IMR-90 (cell line): ENCODE measurements around the gene HMOX2. TPM values are rescaled to one million over a fixed set of nuclear protein-coding genes. Genes with fewer than 3 reads are reported as not detected.

Experiments used
- ATAC-seq: fragments of 200-7000 bp; cut with Tn5 transposase; 2 replicates; pipeline ENCODE4 v1.9.1; 2020; ENCODE audit warnings: low read depth, mild to moderate bottlenecking, moderate library complexity
- BruUV-seq: library from RNA; stranded (reverse); fragments of 400-500 nt; replicated peaks from 2 replicates; lab custom pipeline; 2021; lab: Mats Ljungman, UMichigan
- CTCF ChIA-PET: fragments of 300-600 bp; formaldehyde crosslinking; extraction: SDS; loops from one replicate; lab custom pipeline; 2021; ENCODE audit warnings: antibody characterized with exemption; lab: Yijun Ruan, JAX
- POLR2A ChIA-PET: fragments of 300-600 bp; sonication (Branson Sonifier 250); formaldehyde crosslinking; loops from one replicate; lab custom pipeline; 2022; ENCODE audit warnings: antibody characterized with exemption; ENCODE audit not compliant: unreplicated experiment; lab: Charles Lee
- DNase-seq: peaks from one replicate; pipeline ENCODE4 v3.0.0; 2013
- H2AFZ ChIP-seq: replicated peaks from 2 replicates; pipeline ENCODE3; 2013; ENCODE audit warnings: low read length, mild to moderate bottlenecking; ENCODE audit not compliant: poor library complexity
- H2AK5ac ChIP-seq: 2 replicates; pipeline ENCODE4 v1.6.1; 2013; ENCODE audit warnings: low read depth, low read length, inconsistent platforms
- H2AK9ac ChIP-seq: replicated peaks from 2 replicates; pipeline ENCODE3; 2013; ENCODE audit warnings: mild to moderate bottlenecking, low read depth, low read length, moderate library complexity; ENCODE audit not compliant: poor library complexity
- H2BK120ac ChIP-seq: 2 replicates; pipeline ENCODE4 v1.6.1; 2013; ENCODE audit warnings: low read depth, low read length, inconsistent platforms
- H2BK15ac ChIP-seq: 3 replicates; pipeline ENCODE4 v1.6.1; 2013; ENCODE audit warnings: low read depth, low read length, inconsistent platforms
- H2BK20ac ChIP-seq: 2 replicates; pipeline ENCODE4 v1.6.1; 2013; ENCODE audit warnings: low read depth, mild to moderate bottlenecking, inconsistent platforms, low read length, moderate library complexity
- H2BK5ac ChIP-seq: 2 replicates; pipeline ENCODE4 v1.6.1; 2013; ENCODE audit warnings: mild to moderate bottlenecking, low read depth, low read length, inconsistent platforms; ENCODE audit not compliant: poor library complexity, severe bottlenecking
- H3K14ac ChIP-seq: replicated peaks from 2 replicates; pipeline ENCODE4 v1.6.1; 2013; ENCODE audit warnings: low read depth, low read length, inconsistent platforms
- H3K18ac ChIP-seq: 2 replicates; pipeline ENCODE4 v1.6.1; 2013; ENCODE audit warnings: low read depth, low read length, control low read depth
- H3K23ac ChIP-seq: 2 replicates; pipeline ENCODE4 v1.6.1; 2013; ENCODE audit warnings: low read depth, low read length, inconsistent platforms
- H3K27ac ChIP-seq: 2 replicates; pipeline ENCODE4 v1.5.1; 2013; ENCODE audit warnings: mild to moderate bottlenecking, control low read depth, low read length; ENCODE audit not compliant: insufficient read depth
- H3K27me3 ChIP-seq: 2 replicates; pipeline ENCODE4 v1.6.1; 2013; ENCODE audit warnings: low read length; ENCODE audit not compliant: control insufficient read depth, insufficient read depth
- H3K36me3 ChIP-seq: 2 replicates; pipeline ENCODE4 v1.6.1; 2013; ENCODE audit warnings: low read length, mixed read lengths; ENCODE audit not compliant: control insufficient read depth, insufficient read depth
- H3K4ac ChIP-seq: 2 replicates; pipeline ENCODE4 v1.6.1; 2013; ENCODE audit warnings: low read depth, low read length, inconsistent platforms
- H3K4me1 ChIP-seq: 2 replicates; pipeline ENCODE4 v1.6.1; 2013; ENCODE audit warnings: low read length, mixed read lengths; ENCODE audit not compliant: control insufficient read depth, insufficient read depth
- H3K4me2 ChIP-seq: 2 replicates; pipeline ENCODE4 v1.6.1; 2013; ENCODE audit warnings: low read depth, mild to moderate bottlenecking, control low read depth, low read length, moderate library complexity
- H3K4me3 ChIP-seq: 2 replicates; pipeline ENCODE4 v1.5.1; 2013; ENCODE audit warnings: low read depth, mild to moderate bottlenecking, control low read depth, low read length, moderate library complexity; ENCODE audit not compliant: insufficient read depth
- H3K56ac ChIP-seq: 2 replicates; pipeline ENCODE4 v1.6.1; 2013; ENCODE audit warnings: low read length, inconsistent platforms; ENCODE audit not compliant: insufficient read depth; ENCODE audit errors: extremely low read depth
- H3K79me1 ChIP-seq, 2 experiments: 2 replicates each; pipeline ENCODE4 v1.6.1; 2013; ENCODE audit warnings: low read length in 2 of 2, inconsistent platforms in 1 of 2, low read depth in 1 of 2
- H3K9ac ChIP-seq: 2 replicates; pipeline ENCODE4 v1.6.1; 2013; ENCODE audit warnings: low read depth, low read length, control low read depth
- H3K9me1 ChIP-seq: 2 replicates; pipeline ENCODE4 v1.6.1; 2013; ENCODE audit warnings: low read length, inconsistent platforms; ENCODE audit not compliant: insufficient read depth
- H3K9me3 ChIP-seq: 2 replicates; pipeline ENCODE4 v1.6.1; 2013; ENCODE audit warnings: low read length; ENCODE audit not compliant: control insufficient read depth, insufficient read depth
- H4K20me1 ChIP-seq: 2 replicates; pipeline ENCODE4 v1.6.1; 2013; ENCODE audit warnings: low read length, inconsistent platforms; ENCODE audit not compliant: insufficient read depth
- H4K5ac ChIP-seq: 2 replicates; pipeline ENCODE4 v1.6.1; 2013; ENCODE audit warnings: mild to moderate bottlenecking, low read depth, low read length, control low read depth
- H4K8ac ChIP-seq, 2 experiments: 2 replicates each; pipeline ENCODE4 v1.6.1; 2013; ENCODE audit warnings: low read depth in 2 of 2, low read length in 2 of 2, control low read depth in 1 of 2, inconsistent platforms in 1 of 2
- H4K91ac ChIP-seq: 2 replicates; pipeline ENCODE4 v1.6.1; 2013; ENCODE audit warnings: low read depth, low read length, inconsistent platforms; ENCODE audit not compliant: insufficient read depth
- CEBPB ChIP-seq: IDR thresholded peaks from 2 replicates; pipeline ENCODE4 v1.6.1; 2012; ENCODE audit warnings: low read depth, low read length, improper control_type of control experiment
- CHD1 ChIP-seq: IDR thresholded peaks from 2 replicates; pipeline ENCODE4 v1.6.1; 2012; ENCODE audit warnings: low read depth, low read length, improper control_type of control experiment
- MAFK ChIP-seq: IDR thresholded peaks from 2 replicates; pipeline ENCODE4 v1.6.1; 2012; ENCODE audit warnings: low read depth, low read length, improper control_type of control experiment
- MAZ ChIP-seq: IDR thresholded peaks from 2 replicates; pipeline ENCODE4 v1.6.1; 2012; ENCODE audit warnings: low read depth, mild to moderate bottlenecking, low read length, improper control_type of control experiment, moderate library complexity, borderline replicate concordance
- MXI1 ChIP-seq: IDR thresholded peaks from 2 replicates; pipeline ENCODE4 v1.6.1; 2012; ENCODE audit warnings: low read depth, mild to moderate bottlenecking, low read length, moderate library complexity, borderline replicate concordance
- RAD21 ChIP-seq: IDR thresholded peaks from 2 replicates; pipeline ENCODE4 v1.6.1; 2012; ENCODE audit warnings: low read length, improper control_type of control experiment
- RCOR1 ChIP-seq: IDR thresholded peaks from 2 replicates; pipeline ENCODE4 v1.6.1; 2012; ENCODE audit warnings: mild to moderate bottlenecking, low read length, improper control_type of control experiment; ENCODE audit not compliant: insufficient replicate concordance
- WGBS, 2 experiments: methylation state at CpG; one replicate each; pipeline versions ENCODE4 v1.1.5 to v1.1.7; 2013; ENCODE audit warnings: missing lambda C conversion rate in 2 of 2; ENCODE audit not compliant: insufficient read length in 1 of 2; ENCODE audit errors: extremely low coverage in 2 of 2; 5-methylcytosine and 5-hydroxymethylcytosine counted together
- dilution Hi-C: fragments of 300-500 bp; cut with HindIII; formaldehyde crosslinking; loops from one replicate; pipeline ENCODE4 v1.14.3; 2018; ENCODE audit warnings: low sequenced_read_pairs; ENCODE audit not compliant: unreplicated experiment
- in situ Hi-C: fragments of 300-500 bp; cut with MboI; formaldehyde crosslinking; loops from 3 replicates; pipeline ENCODE4 v1.14.3; 2019; ENCODE audit warnings: low sequenced_read_pairs, inconsistent platforms, mixed read lengths
- intact Hi-C: fragments of 100-400 bp; cut with micrococcal nuclease; formaldehyde crosslinking; loops from 2 replicates; pipeline ENCODE4 v1.10.0; 2022
- polyA plus RNA-seq, 3 experiments: library from polyadenylated mRNA; depleted of rRNA; stranded (reverse); fragments of >200 nt; gene quantifications; 2 replicates each; pipeline ENCODE4 v1.2.3, GENCODE V29; 2012; ENCODE audit warnings: low replicate concordance in 1 of 3
- total RNA-seq: library from RNA; depleted of rRNA; stranded (reverse); fragments of >200 nt; gene quantifications from 2 replicates; pipeline ENCODE4 v1.2.3, GENCODE V29; 2012
- TF ChIP-seq, protein P1 (sequence below): fragments of 150-350 bp; IDR thresholded peaks from 2 replicates; pipeline ENCODE4 v1.6.1; 2017; ENCODE audit warnings: mild to moderate bottlenecking, antibody characterized with exemption, low read length, low read depth
- TF ChIP-seq, protein P2 (sequence below): fragments of 150-350 bp; IDR thresholded peaks from 2 replicates; pipeline ENCODE4 v1.6.1; 2016; ENCODE audit warnings: low read depth, mild to moderate bottlenecking, low read length, moderate library complexity, borderline replicate concordance

Gene HMOX2
- total and polyA plus RNA-seq, 2 of the 4 experiments (the other 2 are of a cell fraction), result 93.9 to 98.8 TPM

DNA sequence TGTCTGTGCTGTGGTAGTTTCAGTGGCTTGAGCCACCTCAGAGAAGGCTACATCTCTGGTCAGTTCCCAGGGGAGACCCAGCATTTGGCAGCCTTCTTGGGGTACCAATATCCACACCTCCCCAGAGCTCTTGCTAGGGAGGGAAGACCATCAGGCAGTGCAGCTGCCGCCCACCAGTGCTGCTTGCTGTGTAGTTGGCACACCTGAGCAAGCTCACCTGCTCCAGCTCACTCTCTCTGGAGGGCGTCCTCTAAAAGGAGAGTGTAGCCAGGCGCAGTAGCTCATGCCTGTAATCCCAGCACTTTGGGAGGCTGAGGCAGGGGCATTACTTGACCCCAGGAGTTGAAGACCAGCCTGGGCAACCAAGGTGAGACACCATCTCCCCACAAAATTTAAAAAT is 32.6 kb downstream of the HMOX2 start (continued):
- TF ChIP-seq, protein P1, sequence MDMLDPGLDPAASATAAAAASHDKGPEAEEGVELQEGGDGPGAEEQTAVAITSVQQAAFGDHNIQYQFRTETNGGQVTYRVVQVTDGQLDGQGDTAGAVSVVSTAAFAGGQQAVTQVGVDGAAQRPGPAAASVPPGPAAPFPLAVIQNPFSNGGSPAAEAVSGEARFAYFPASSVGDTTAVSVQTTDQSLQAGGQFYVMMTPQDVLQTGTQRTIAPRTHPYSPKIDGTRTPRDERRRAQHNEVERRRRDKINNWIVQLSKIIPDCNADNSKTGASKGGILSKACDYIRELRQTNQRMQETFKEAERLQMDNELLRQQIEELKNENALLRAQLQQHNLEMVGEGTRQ, result no peak
- no peak for TF ChIP-seq RAD21
- no peak for TF ChIP-seq CHD1

DNA sequence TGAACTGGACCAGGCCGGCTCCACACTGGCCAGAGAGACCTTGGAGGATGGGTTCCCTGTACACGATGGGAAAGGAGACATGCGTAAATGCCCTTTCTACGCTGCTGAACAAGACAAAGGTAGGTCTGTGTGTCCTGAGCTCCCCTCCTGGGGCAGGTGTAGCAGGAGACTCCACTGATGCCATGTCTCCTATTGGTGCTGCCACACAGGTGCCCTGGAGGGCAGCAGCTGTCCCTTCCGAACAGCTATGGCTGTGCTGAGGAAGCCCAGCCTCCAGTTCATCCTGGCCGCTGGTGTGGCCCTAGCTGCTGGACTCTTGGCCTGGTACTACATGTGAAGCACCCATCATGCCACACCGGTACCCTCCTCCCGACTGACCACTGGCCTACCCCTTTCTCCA is 33.2 kb downstream of the HMOX2 start:
- no peak overlapping the region for H3K9ac ChIP-seq
- H3K9me1 ChIP-seq, result no peaks in the 10 kb centered on the region
- H4K8ac ChIP-seq, result no peak overlapping the region
- no peak overlapping the region for H2BK5ac ChIP-seq
- H2BK20ac ChIP-seq, result no peak overlapping the region
- peaks cover 0 to 46% of the 10 kb centered on the region in 2 experiments for H3K79me1 ChIP-seq
- no peak overlapping the region for H3K4me3 ChIP-seq
- no peak for ATAC-seq
- TF ChIP-seq MAZ, result no peak
- TF ChIP-seq MAFK, result no peak
- TF ChIP-seq MXI1, result no peak
- TF ChIP-seq, protein P2, sequence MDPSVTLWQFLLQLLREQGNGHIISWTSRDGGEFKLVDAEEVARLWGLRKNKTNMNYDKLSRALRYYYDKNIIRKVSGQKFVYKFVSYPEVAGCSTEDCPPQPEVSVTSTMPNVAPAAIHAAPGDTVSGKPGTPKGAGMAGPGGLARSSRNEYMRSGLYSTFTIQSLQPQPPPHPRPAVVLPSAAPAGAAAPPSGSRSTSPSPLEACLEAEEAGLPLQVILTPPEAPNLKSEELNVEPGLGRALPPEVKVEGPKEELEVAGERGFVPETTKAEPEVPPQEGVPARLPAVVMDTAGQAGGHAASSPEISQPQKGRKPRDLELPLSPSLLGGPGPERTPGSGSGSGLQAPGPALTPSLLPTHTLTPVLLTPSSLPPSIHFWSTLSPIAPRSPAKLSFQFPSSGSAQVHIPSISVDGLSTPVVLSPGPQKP, result no peak
- TF ChIP-seq RCOR1, result no peak
- TF ChIP-seq CHD1, result no peak
- TF ChIP-seq, protein P1, result no peak
- TF ChIP-seq CEBPB, result no peak
- no TSS peak for BruUV-seq
- dilution Hi-C loops (no loop called here), in situ Hi-C loops (loop anchor here (25.0 kb wide), 1 partner anchor 453 kb away; the partner anchor contains the start of gene SEC14L5), intact Hi-C loops (no loop called here)
- H2AFZ ChIP-seq, result no peak overlapping the region
- no peak overlapping the region for H3K4ac ChIP-seq
- H2BK15ac ChIP-seq, result no peak overlapping the region
- no peak overlapping the region for H3K27ac ChIP-seq
- peak overlapping the region; percentile 12 for H2AK9ac ChIP-seq
- peaks cover 13% of the 10 kb centered on the region for H4K20me1 ChIP-seq
- ChIA-PET POLR2A (no interaction called here), CTCF (no interaction called here)
- 90% methylated on average over 3 of the region's 8 CpGs; no CpG with 5 or more reads in 1 of the 2 experiments for WGBS, 2 experiments
- no peaks in the 10 kb centered on the region for H3K9me3 ChIP-seq
- no peak overlapping the region for H3K18ac ChIP-seq
- no peak overlapping the region for H3K56ac ChIP-seq
- H2BK120ac ChIP-seq, result no peak overlapping the region
- DNase-seq, result no peak
- no peak overlapping the region for H3K14ac ChIP-seq
- no peak overlapping the region for H3K4me2 ChIP-seq
- no peak overlapping the region for H4K91ac ChIP-seq
- no peak overlapping the region for H4K5ac ChIP-seq
- H2AK5ac ChIP-seq, result no peak overlapping the region
- no peaks in the 10 kb centered on the region for H3K4me1 ChIP-seq
- peaks cover 65% of the 10 kb centered on the region for H3K36me3 ChIP-seq
- no peak overlapping the region for H3K23ac ChIP-seq
- H3K27me3 ChIP-seq, result no peaks in the 10 kb centered on the region
